22Rv1 (cell line): Measurements from ENCODE around the gene SLF2.

Source experiments
- ZFX ChIP-seq: fragments of 450-650 bp; IDR thresholded peaks from 2 replicates; pipeline ENCODE4 v1.6.1; 2017; ENCODE audit warnings: antibody characterized with exemption, borderline replicate concordance
- TF ChIP-seq, protein P1 (sequence below): fragments of 450-650 bp; IDR thresholded peaks from 2 replicates; pipeline ENCODE4 v1.5.1; 2017; ENCODE audit warnings: mild to moderate bottlenecking

DNA sequence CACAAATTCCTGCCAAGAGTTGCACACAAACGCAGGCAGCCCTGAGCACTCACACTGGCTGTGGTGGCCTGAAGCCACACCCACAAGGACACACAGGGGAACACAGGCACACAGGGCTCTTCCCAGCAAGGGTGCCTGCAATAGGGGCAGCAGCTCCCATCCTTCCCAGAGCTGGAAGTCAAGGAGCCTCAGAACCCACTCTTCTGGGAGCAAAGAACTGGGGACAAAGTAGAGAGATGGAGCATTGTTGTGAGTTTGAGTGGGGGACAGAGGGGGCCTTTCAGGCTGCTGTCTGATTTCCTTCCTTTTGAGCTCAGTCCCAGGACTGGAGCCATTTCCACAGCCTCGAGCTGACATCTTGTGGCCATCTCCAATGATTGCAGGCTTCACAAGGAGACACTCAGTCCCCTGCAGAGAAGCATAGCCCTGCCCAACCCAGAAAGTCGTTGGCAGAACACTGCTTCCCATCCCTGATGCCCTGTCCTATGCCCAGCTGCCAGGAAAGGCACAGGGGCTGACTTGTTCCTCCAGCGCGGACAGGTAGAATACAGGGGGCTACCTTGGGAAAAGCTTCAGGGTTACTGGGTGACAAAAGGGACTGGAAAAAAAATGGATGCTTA is 34.4 kb upstream of the SLF2 start:
- TF ChIP-seq, protein P1, sequence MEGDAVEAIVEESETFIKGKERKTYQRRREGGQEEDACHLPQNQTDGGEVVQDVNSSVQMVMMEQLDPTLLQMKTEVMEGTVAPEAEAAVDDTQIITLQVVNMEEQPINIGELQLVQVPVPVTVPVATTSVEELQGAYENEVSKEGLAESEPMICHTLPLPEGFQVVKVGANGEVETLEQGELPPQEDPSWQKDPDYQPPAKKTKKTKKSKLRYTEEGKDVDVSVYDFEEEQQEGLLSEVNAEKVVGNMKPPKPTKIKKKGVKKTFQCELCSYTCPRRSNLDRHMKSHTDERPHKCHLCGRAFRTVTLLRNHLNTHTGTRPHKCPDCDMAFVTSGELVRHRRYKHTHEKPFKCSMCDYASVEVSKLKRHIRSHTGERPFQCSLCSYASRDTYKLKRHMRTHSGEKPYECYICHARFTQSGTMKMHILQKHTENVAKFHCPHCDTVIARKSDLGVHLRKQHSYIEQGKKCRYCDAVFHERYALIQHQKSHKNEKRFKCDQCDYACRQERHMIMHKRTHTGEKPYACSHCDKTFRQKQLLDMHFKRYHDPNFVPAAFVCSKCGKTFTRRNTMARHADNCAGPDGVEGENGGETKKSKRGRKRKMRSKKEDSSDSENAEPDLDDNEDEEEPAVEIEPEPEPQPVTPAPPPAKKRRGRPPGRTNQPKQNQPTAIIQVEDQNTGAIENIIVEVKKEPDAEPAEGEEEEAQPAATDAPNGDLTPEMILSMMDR: peak; percentile 79
- no peak for TF ChIP-seq ZFX
